ENCODE data around the gene KLHL40. TPM values are rescaled to one million over a fixed set of nuclear protein-coding genes. Genes with fewer than 3 reads are reported as not detected.

KLHL40 gene
- total RNA-seq, 2 experiments from 2014 or later, result not detected

DNA sequence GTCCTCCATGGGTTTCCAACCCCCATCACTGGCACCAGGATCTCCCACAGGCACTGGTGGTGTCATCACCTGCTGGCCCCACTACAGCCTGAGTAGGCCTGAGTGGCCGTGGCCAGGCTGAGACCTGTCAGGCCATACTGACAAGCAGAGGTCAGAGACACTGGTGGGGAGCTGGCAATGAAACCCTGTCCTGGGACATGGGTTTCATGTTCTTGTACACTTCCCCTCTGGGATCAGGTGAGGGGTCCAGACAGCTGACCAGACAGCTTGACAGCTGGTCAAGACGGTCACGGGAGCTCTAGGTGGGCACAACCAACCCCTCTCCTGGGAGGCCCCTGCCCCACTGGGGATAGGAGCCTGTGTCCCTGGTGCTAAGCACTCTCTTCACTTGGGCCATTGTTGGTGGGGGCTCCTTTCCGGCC lies 18.7 kb upstream of the KLHL40 start:
- no peaks in the 10 kb centered on the region for H4K20me1 ChIP-seq (ENCODE audit: insufficient read depth, low read length)
- DNase-seq (ENCODE audit: low spot score), result no peak
- POLR2A ChIA-PET, result no interaction called here
- H2AFZ ChIP-seq (ENCODE audit: low read length), result no peak overlapping the region
- no peaks in the 10 kb centered on the region for H3K4me1 ChIP-seq (ENCODE audit: insufficient read depth, low read length, poor library complexity, severe bottlenecking)
- no peaks in the 10 kb centered on the region for H3K9me2 ChIP-seq (ENCODE audit: insufficient read depth, low read length)
- H3K9me3 ChIP-seq (ENCODE audit: low read length), result no peaks in the 10 kb centered on the region
- BruUV-seq (replicated peaks), result no TSS peak
- TF ChIP-seq EZH2phosphoT487 (IDR thresholded peaks at IDR 0.05; ENCODE audit: borderline replicate concordance, low read depth, low read length), result no peak
- TF ChIP-seq, protein P1, sequence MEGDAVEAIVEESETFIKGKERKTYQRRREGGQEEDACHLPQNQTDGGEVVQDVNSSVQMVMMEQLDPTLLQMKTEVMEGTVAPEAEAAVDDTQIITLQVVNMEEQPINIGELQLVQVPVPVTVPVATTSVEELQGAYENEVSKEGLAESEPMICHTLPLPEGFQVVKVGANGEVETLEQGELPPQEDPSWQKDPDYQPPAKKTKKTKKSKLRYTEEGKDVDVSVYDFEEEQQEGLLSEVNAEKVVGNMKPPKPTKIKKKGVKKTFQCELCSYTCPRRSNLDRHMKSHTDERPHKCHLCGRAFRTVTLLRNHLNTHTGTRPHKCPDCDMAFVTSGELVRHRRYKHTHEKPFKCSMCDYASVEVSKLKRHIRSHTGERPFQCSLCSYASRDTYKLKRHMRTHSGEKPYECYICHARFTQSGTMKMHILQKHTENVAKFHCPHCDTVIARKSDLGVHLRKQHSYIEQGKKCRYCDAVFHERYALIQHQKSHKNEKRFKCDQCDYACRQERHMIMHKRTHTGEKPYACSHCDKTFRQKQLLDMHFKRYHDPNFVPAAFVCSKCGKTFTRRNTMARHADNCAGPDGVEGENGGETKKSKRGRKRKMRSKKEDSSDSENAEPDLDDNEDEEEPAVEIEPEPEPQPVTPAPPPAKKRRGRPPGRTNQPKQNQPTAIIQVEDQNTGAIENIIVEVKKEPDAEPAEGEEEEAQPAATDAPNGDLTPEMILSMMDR (conservative IDR thresholded peaks at IDR 0.05; ENCODE audit: low read length), result no peak
- CTCF ChIA-PET (ENCODE audit: unreplicated experiment), result no interaction called here
- H3K4me2 ChIP-seq (ENCODE audit: low read length), result no peak overlapping the region
- intact Hi-C loops (cut with micrococcal nuclease; ENCODE audit: unreplicated experiment), result no loop called here
- H3K79me2 ChIP-seq (ENCODE audit: insufficient read depth, low read depth, low read length), result no peaks in the 10 kb centered on the region
- H3K36me3 ChIP-seq (ENCODE audit: insufficient read depth, low read length), result no peaks in the 10 kb centered on the region
- H3K4me3 ChIP-seq (ENCODE audit: low read depth, low read length, poor library complexity, severe bottlenecking), result no peak overlapping the region
- H3K27ac ChIP-seq (ENCODE audit: low read depth, low read length, poor library complexity, severe bottlenecking), result no peak overlapping the region

DNA sequence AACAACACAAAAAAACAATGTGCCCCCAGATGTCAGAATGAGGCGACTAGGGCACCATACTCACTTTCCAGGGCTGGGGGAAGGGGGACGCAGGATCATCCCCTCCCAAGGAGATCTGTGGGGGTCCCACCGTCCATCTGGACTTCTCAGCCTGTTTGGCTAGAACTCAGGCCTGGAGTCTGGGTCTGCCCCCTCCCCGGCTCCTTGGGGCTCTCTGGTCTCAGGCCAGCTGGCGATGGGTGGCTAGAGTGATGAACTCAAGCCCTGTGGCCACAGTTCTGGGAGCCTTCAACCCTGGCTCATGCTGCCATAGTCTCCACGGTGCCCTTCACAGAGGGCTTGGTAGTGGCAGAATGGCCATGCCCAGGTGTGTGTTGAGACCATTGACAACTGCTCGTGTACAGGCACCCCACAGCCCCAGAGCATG lies 18.2 kb upstream of the KLHL40 start:
- H3K27ac ChIP-seq (ENCODE audit: low read depth, low read length, poor library complexity, severe bottlenecking), result no peak overlapping the region
- no peaks in the 10 kb centered on the region for H3K9me2 ChIP-seq (ENCODE audit: insufficient read depth, low read length)
- no peak overlapping the region for H3K4me3 ChIP-seq (ENCODE audit: low read depth, low read length, poor library complexity, severe bottlenecking)
- no peak overlapping the region for H3K4me2 ChIP-seq (ENCODE audit: low read length)
- DNase-seq (ENCODE audit: low spot score), result no peak
- ChIA-PET POLR2A (no interaction called here), CTCF (ENCODE audit: unreplicated experiment) (no interaction called here)
- no TSS peak for BruUV-seq (replicated peaks)
- TF ChIP-seq EZH2phosphoT487 (IDR thresholded peaks at IDR 0.05; ENCODE audit: borderline replicate concordance, low read depth, low read length), result no peak
- TF ChIP-seq, protein P1 (conservative IDR thresholded peaks at IDR 0.05; ENCODE audit: low read length), result no peak
- H3K36me3 ChIP-seq (ENCODE audit: insufficient read depth, low read length), result no peaks in the 10 kb centered on the region
- H2AFZ ChIP-seq (ENCODE audit: low read length), result no peak overlapping the region
- H3K9me3 ChIP-seq (ENCODE audit: low read length), result no peaks in the 10 kb centered on the region
- H3K79me2 ChIP-seq (ENCODE audit: insufficient read depth, low read depth, low read length), result no peaks in the 10 kb centered on the region
- H4K20me1 ChIP-seq (ENCODE audit: insufficient read depth, low read length), result no peaks in the 10 kb centered on the region
- H3K4me1 ChIP-seq (ENCODE audit: insufficient read depth, low read length, poor library complexity, severe bottlenecking), result no peaks in the 10 kb centered on the region
- intact Hi-C loops (cut with micrococcal nuclease; ENCODE audit: unreplicated experiment), result no loop called here

GRCh38 chr3:42667523-42668412 lies 17.6 kb upstream of the KLHL40 start:
- ChIA-PET CTCF (ENCODE audit: unreplicated experiment) (no interaction called here), POLR2A (no interaction called here)
- Histone ChIP-seq H3K36me3 (ENCODE audit: insufficient read depth, low read length) (no peaks in the 10 kb centered on the region), H3K4me2 (ENCODE audit: low read length) (no peak overlapping the region), H3K27ac (ENCODE audit: low read depth, low read length, poor library complexity, severe bottlenecking) (no peak overlapping the region), H4K20me1 (ENCODE audit: insufficient read depth, low read length) (no peaks in the 10 kb centered on the region), H3K4me3 (ENCODE audit: low read depth, low read length, poor library complexity, severe bottlenecking) (no peak overlapping the region), H3K4me1 (ENCODE audit: insufficient read depth, low read length, poor library complexity, severe bottlenecking) (no peaks in the 10 kb centered on the region), H3K9me3 (ENCODE audit: low read length) (no peaks in the 10 kb centered on the region), H3K9me2 (ENCODE audit: insufficient read depth, low read length) (no peaks in the 10 kb centered on the region), H3K79me2 (ENCODE audit: insufficient read depth, low read depth, low read length) (no peaks in the 10 kb centered on the region), H2AFZ (ENCODE audit: low read length) (no peak overlapping the region)
- BruUV-seq (replicated peaks), result no TSS peak
- intact Hi-C loops (cut with micrococcal nuclease; ENCODE audit: unreplicated experiment), result no loop called here
- TF ChIP-seq, protein P1 (conservative IDR thresholded peaks at IDR 0.05; ENCODE audit: low read length), result no peak
- TF ChIP-seq EZH2phosphoT487 (IDR thresholded peaks at IDR 0.05; ENCODE audit: borderline replicate concordance, low read depth, low read length), result no peak
- no peak for DNase-seq (ENCODE audit: low spot score)

Measured in OCI-LY7 (cell line).